ENCODE results near the gene ANKIB1.

Gene ANKIB1

GRCh38 chr7:92268921-92269320 is 23.1 kb downstream of the ANKIB1 start:
- no peak for DNase-seq (ENCODE audit: low spot score)

GRCh38 chr7:92275327-92275726 is 29.6 kb downstream of the ANKIB1 start:
- DNase-seq (ENCODE audit: low spot score) = no peak

- DNase-seq (ENCODE audit: low spot score) = no peak
These were observed 30.7 kb downstream of the ANKIB1 start for GRCh38 chr7:92276460-92276864.

- no peak for DNase-seq (ENCODE audit: low spot score)
These were observed 33.7 kb downstream of the ANKIB1 start for GRCh38 chr7:92279396-92280031.

GRCh38 chr7:92281031-92281430 is 35.3 kb downstream of the ANKIB1 start:
- no peak for DNase-seq (ENCODE audit: low spot score)

GRCh38 chr7:92282221-92282814 is 36.5 kb downstream of the ANKIB1 start:
- no peak for DNase-seq (ENCODE audit: low spot score)

- DNase-seq (ENCODE audit: low spot score) = no peak
These were observed 37.2 kb downstream of the ANKIB1 start for GRCh38 chr7:92282930-92283329.

GRCh38 chr7:92289321-92289720 is 43.5 kb downstream of the ANKIB1 start:
- no peak for DNase-seq (ENCODE audit: low spot score)

- DNase-seq (ENCODE audit: low spot score) = no peak
These were observed 47.2 kb downstream of the ANKIB1 start for GRCh38 chr7:92292981-92293380.

GRCh38 chr7:92293896-92294590 is 48.3 kb downstream of the ANKIB1 start:
- DNase-seq (ENCODE audit: low spot score) = no peak

- no peak for DNase-seq (ENCODE audit: low spot score)
These were observed 49.6 kb downstream of the ANKIB1 start for GRCh38 chr7:92295391-92295790.

GRCh38 chr7:92296235-92296634 is 50.5 kb downstream of the ANKIB1 start:
- DNase-seq (ENCODE audit: low spot score) = no peak

- no peak for DNase-seq (ENCODE audit: low spot score)
These were observed 51.2 kb downstream of the ANKIB1 start for GRCh38 chr7:92296880-92297445.

GRCh38 chr7:92297736-92298135 is 52.0 kb downstream of the ANKIB1 start:
- DNase-seq (ENCODE audit: low spot score) = no peak

- no peak for DNase-seq (ENCODE audit: low spot score)
These were observed 58.0 kb downstream of the ANKIB1 start for GRCh38 chr7:92303761-92304160.

GRCh38 chr7:92304406-92304893 is 58.7 kb downstream of the ANKIB1 start:
- no peak for DNase-seq (ENCODE audit: low spot score)

- no peak for DNase-seq (ENCODE audit: low spot score)
These were observed 60.4 kb downstream of the ANKIB1 start for GRCh38 chr7:92306153-92306552.

- DNase-seq (ENCODE audit: low spot score) = no peak
These were observed 67.3 kb downstream of the ANKIB1 start for GRCh38 chr7:92313055-92313454.

GRCh38 chr7:92319243-92319642 is 73.5 kb downstream of the ANKIB1 start:
- no peak for DNase-seq (ENCODE audit: low spot score)

GRCh38 chr7:92325173-92325572 is 79.4 kb downstream of the ANKIB1 start:
- no peak for DNase-seq (ENCODE audit: low spot score)

- no peak for DNase-seq (ENCODE audit: low spot score)
These were observed 80.1 kb downstream of the ANKIB1 start for GRCh38 chr7:92325858-92326257.

- no peak for DNase-seq (ENCODE audit: low spot score)
These were observed 85.2 kb downstream of the ANKIB1 start for GRCh38 chr7:92330835-92331438.

- no peak for DNase-seq (ENCODE audit: low spot score)
These were observed 85.7 kb downstream of the ANKIB1 start for GRCh38 chr7:92331508-92331907.
